ENCODE data around the gene UBE4B. TPM values are rescaled to one million over a fixed set of nuclear protein-coding genes. Genes with fewer than 3 reads are reported as not detected.
A peak's percentile ranks its signal among the peaks of the same experiment; 100 is the strongest.

UBE4B gene
- total and polyA plus RNA-seq, 2 of the 4 experiments (the other 2 are of a cell fraction) = 26.5 to 39.3 TPM

GRCh38 chr1:10212476-10212875 is 179.7 kb downstream of the UBE4B start:
- DNase-seq (no peak), ATAC-seq (ENCODE audit: low read depth) (no peak)
- H3K56ac ChIP-seq (ENCODE audit: extremely low read depth, insufficient read depth, low read length) = no peak overlapping the region
- no peaks in the 10 kb centered on the region for H3K27me3 ChIP-seq (ENCODE audit: control insufficient read depth, insufficient read depth, low read length)
- H3K4me2 ChIP-seq (ENCODE audit: low read depth, low read length) = peak overlapping the region; percentile 78
- no peak overlapping the region for H3K27ac ChIP-seq (ENCODE audit: insufficient read depth, low read length)
- no peak overlapping the region for H3K4ac ChIP-seq (ENCODE audit: low read depth, low read length)
- H3K9me3 ChIP-seq (ENCODE audit: control insufficient read depth, insufficient read depth, low read length) = no peaks in the 10 kb centered on the region
- peak overlapping the region; percentile 20; the same call in 1 of the 2 replicates for H3K9ac ChIP-seq (ENCODE audit: low read depth, low read length)
- peak overlapping the region; percentile 87 for H2BK5ac ChIP-seq (ENCODE audit: low read depth, low read length, poor library complexity, severe bottlenecking)
- peaks cover 51% of the 10 kb centered on the region for H4K20me1 ChIP-seq (ENCODE audit: insufficient read depth, low read length)
- intact Hi-C loops (cut with micrococcal nuclease) = loop anchor here (5.0 kb wide), 2 partner anchors 180 to 270 kb away; partner anchors contain the start of genes LZIC, NMNAT1 and UBE4B
- dilution Hi-C loops (cut with HindIII; ENCODE audit: low sequenced_read_pairs, unreplicated experiment) = no loop called here
- BruUV-seq (replicated peaks) = no TSS peak
- in situ Hi-C loops (cut with MboI; ENCODE audit: low sequenced_read_pairs) = no loop called here
- H2AFZ ChIP-seq (replicated peaks; ENCODE audit: low read length, poor library complexity) = no peak overlapping the region
- H2BK15ac ChIP-seq (ENCODE audit: low read depth, low read length) = no peak overlapping the region
- no peak overlapping the region for H2BK20ac ChIP-seq (ENCODE audit: low read depth, low read length)
- H3K4me1 ChIP-seq (ENCODE audit: control insufficient read depth, insufficient read depth, low read length) = peaks cover 11% of the 10 kb centered on the region
- TF ChIP-seq USF2 (IDR thresholded peaks at IDR 0.05; ENCODE audit: low read depth, low read length) (no peak), MAFK (IDR thresholded peaks at IDR 0.05; ENCODE audit: low read depth, low read length) (no peak), POLR2A (IDR thresholded peaks at IDR 0.05; ENCODE audit: low read depth, low read length) (no peak), FOS (IDR thresholded peaks at IDR 0.05; ENCODE audit: low read depth, low read length) (no peak), CEBPB (IDR thresholded peaks at IDR 0.05; ENCODE audit: low read depth, low read length) (no peak), MAZ (IDR thresholded peaks at IDR 0.05; ENCODE audit: borderline replicate concordance, low read depth, low read length) (no peak), NFE2L2 (IDR thresholded peaks at IDR 0.05; ENCODE audit: low read depth, low read length) (no peak), CTCF (conservative IDR thresholded peaks at IDR 0.05; ENCODE audit: low read depth, low read length) (no peak), RCOR1 (IDR thresholded peaks at IDR 0.05; ENCODE audit: insufficient replicate concordance, low read length) (no peak), BHLHE40 (IDR thresholded peaks at IDR 0.05; ENCODE audit: low read depth, low read length) (no peak), CHD1 (IDR thresholded peaks at IDR 0.05; ENCODE audit: low read depth, low read length) (no peak), MXI1 (IDR thresholded peaks at IDR 0.05; ENCODE audit: borderline replicate concordance, low read depth, low read length) (no peak), SMC3 (IDR thresholded peaks at IDR 0.05; ENCODE audit: low read depth, low read length) (no peak), RAD21 (IDR thresholded peaks at IDR 0.05; ENCODE audit: low read length) (no peak), RFX5 (IDR thresholded peaks at IDR 0.05; ENCODE audit: low read depth, low read length) (no peak)
- H3K79me1 ChIP-seq (ENCODE audit: low read depth in 1 of 2, low read length in 2 of 2) = peaks cover 0 to 41% of the 10 kb centered on the region in 2 experiments; a peak in 2 of 4 replicates
- H2BK120ac ChIP-seq (ENCODE audit: low read depth, low read length) = no peak overlapping the region
- H3K18ac ChIP-seq (ENCODE audit: low read depth, low read length) = no peak overlapping the region
- no peak overlapping the region for H4K5ac ChIP-seq (ENCODE audit: low read depth, low read length)
- CTCF ChIA-PET = no interaction called here
- no peak overlapping the region for H3K14ac ChIP-seq (replicated peaks; ENCODE audit: low read depth, low read length)
- no peak overlapping the region for H2AK5ac ChIP-seq (ENCODE audit: low read depth, low read length)
- H3K9me1 ChIP-seq (ENCODE audit: insufficient read depth, low read length) = peaks cover 12% of the 10 kb centered on the region; the same call in 1 of the 2 replicates
- POLR2A ChIA-PET (ENCODE audit: unreplicated experiment) = interaction anchor here (0.6 kb wide), 1 partner anchor 56 kb away, joined by 5 read pairs; no protein-coding TSS in a partner anchor
- H3K23ac ChIP-seq (ENCODE audit: low read depth, low read length) = peak overlapping the region; percentile 98; the same call in 1 of the 2 replicates
- no peak overlapping the region for H4K91ac ChIP-seq (ENCODE audit: insufficient read depth, low read depth, low read length)
- no CpG with 5 or more reads among the region's 1 CpG for WGBS, 2 experiments (ENCODE audit: extremely low coverage in 2 of 2, insufficient read length in 1 of 2)
- no peaks in the 10 kb centered on the region for H3K36me3 ChIP-seq (ENCODE audit: control insufficient read depth, insufficient read depth, low read length)
- peak overlapping the region; percentile 72; the same call in 1 of the 2 replicates for H3K4me3 ChIP-seq (ENCODE audit: insufficient read depth, low read depth, low read length)
- H4K8ac ChIP-seq (ENCODE audit: low read depth in 2 of 2, low read length in 2 of 2) = no peak overlapping the region
- H2AK9ac ChIP-seq (replicated peaks; ENCODE audit: low read depth, low read length, poor library complexity) = no peak overlapping the region
